ENCODE results near the gene LRRC28.

Gene LRRC28

GRCh38 chr15:99427210-99427609 is 175.9 kb downstream of the LRRC28 start:
- Histone ChIP-seq H3K4me2 (ENCODE audit: low read length) (no peak overlapping the region), H3K9ac (ENCODE audit: low read depth, low read length) (no peak overlapping the region), H3K27me3 (ENCODE audit: control insufficient read depth, insufficient read depth, low read length) (no peaks in the 10 kb centered on the region), H3K4me3 (ENCODE audit: low read length) (no peak overlapping the region), H3K9me3 (replicated peaks; ENCODE audit: low read length) (no peaks in the 10 kb centered on the region), H3K36me3 (ENCODE audit: insufficient read depth, low read length) (no peaks in the 10 kb centered on the region), H3K4me1 (ENCODE audit: control insufficient read depth, insufficient read depth, low read length) (peaks cover 16% of the 10 kb centered on the region)

GRCh38 chr15:99427668-99428361 is 176.5 kb downstream of the LRRC28 start:
- no peaks in the 10 kb centered on the region for H3K9me3 ChIP-seq (replicated peaks; ENCODE audit: low read length)
- H3K9ac ChIP-seq (ENCODE audit: low read depth, low read length) = no peak overlapping the region
- H3K4me2 ChIP-seq (ENCODE audit: low read length) = no peak overlapping the region
- H3K4me1 ChIP-seq (ENCODE audit: control insufficient read depth, insufficient read depth, low read length) = peaks cover 17% of the 10 kb centered on the region
- H3K36me3 ChIP-seq (ENCODE audit: insufficient read depth, low read length) = no peaks in the 10 kb centered on the region
- H3K27me3 ChIP-seq (ENCODE audit: control insufficient read depth, insufficient read depth, low read length) = no peaks in the 10 kb centered on the region
- H3K4me3 ChIP-seq (ENCODE audit: low read length) = no peak overlapping the region

- H3K4me1 ChIP-seq (ENCODE audit: control insufficient read depth, insufficient read depth, low read length) = peaks cover 20% of the 10 kb centered on the region
- no peaks in the 10 kb centered on the region for H3K27me3 ChIP-seq (ENCODE audit: control insufficient read depth, insufficient read depth, low read length)
- H3K9me3 ChIP-seq (replicated peaks; ENCODE audit: low read length) = no peaks in the 10 kb centered on the region
- no peak overlapping the region for H3K9ac ChIP-seq (ENCODE audit: low read depth, low read length)
- H3K36me3 ChIP-seq (ENCODE audit: insufficient read depth, low read length) = no peaks in the 10 kb centered on the region
- H3K4me3 ChIP-seq (ENCODE audit: low read length) = no peak overlapping the region
- no peak overlapping the region for H3K4me2 ChIP-seq (ENCODE audit: low read length)
Observed at GRCh38 chr15:99429681-99430081, 178.4 kb downstream of the LRRC28 start.

GRCh38 chr15:99430881-99431401 is 179.7 kb downstream of the LRRC28 start:
- Histone ChIP-seq H3K4me1 (ENCODE audit: control insufficient read depth, insufficient read depth, low read length) (peaks cover 17% of the 10 kb centered on the region), H3K9me3 (replicated peaks; ENCODE audit: low read length) (no peaks in the 10 kb centered on the region), H3K4me2 (ENCODE audit: low read length) (no peak overlapping the region), H3K36me3 (ENCODE audit: insufficient read depth, low read length) (no peaks in the 10 kb centered on the region), H3K9ac (ENCODE audit: low read depth, low read length) (no peak overlapping the region), H3K4me3 (ENCODE audit: low read length) (no peak overlapping the region), H3K27me3 (ENCODE audit: control insufficient read depth, insufficient read depth, low read length) (no peaks in the 10 kb centered on the region)

GRCh38 chr15:99431661-99432091 is 180.4 kb downstream of the LRRC28 start:
- Histone ChIP-seq H3K4me1 (ENCODE audit: control insufficient read depth, insufficient read depth, low read length) (peaks cover 19% of the 10 kb centered on the region), H3K4me2 (ENCODE audit: low read length) (no peak overlapping the region), H3K9ac (ENCODE audit: low read depth, low read length) (no peak overlapping the region), H3K36me3 (ENCODE audit: insufficient read depth, low read length) (no peaks in the 10 kb centered on the region), H3K9me3 (replicated peaks; ENCODE audit: low read length) (no peaks in the 10 kb centered on the region), H3K4me3 (ENCODE audit: low read length) (no peak overlapping the region), H3K27me3 (ENCODE audit: control insufficient read depth, insufficient read depth, low read length) (no peaks in the 10 kb centered on the region)

GRCh38 chr15:99432271-99433025 is 181.2 kb downstream of the LRRC28 start:
- no peaks in the 10 kb centered on the region for H3K27me3 ChIP-seq (ENCODE audit: control insufficient read depth, insufficient read depth, low read length)
- peak overlapping the region; percentile 50 for H3K9ac ChIP-seq (ENCODE audit: low read depth, low read length)

GRCh38 chr15:99433026-99433756 is 181.9 kb downstream of the LRRC28 start:
- Histone ChIP-seq H3K9me3 (replicated peaks; ENCODE audit: low read length) (no peaks in the 10 kb centered on the region), H3K4me2 (ENCODE audit: low read length) (no peak overlapping the region), H3K36me3 (ENCODE audit: insufficient read depth, low read length) (no peaks in the 10 kb centered on the region), H3K9ac (ENCODE audit: low read depth, low read length) (peak overlapping the region; percentile 50), H3K4me1 (ENCODE audit: control insufficient read depth, insufficient read depth, low read length) (peaks cover 23% of the 10 kb centered on the region), H3K4me3 (ENCODE audit: low read length) (no peak overlapping the region), H3K27me3 (ENCODE audit: control insufficient read depth, insufficient read depth, low read length) (no peaks in the 10 kb centered on the region)

More at GRCh38 chr15:99432271-99433025, 181.2 kb downstream of the LRRC28 start:
- H3K4me3 ChIP-seq (ENCODE audit: low read length) = no peak overlapping the region
- H3K36me3 ChIP-seq (ENCODE audit: insufficient read depth, low read length) = no peaks in the 10 kb centered on the region
- H3K9me3 ChIP-seq (replicated peaks; ENCODE audit: low read length) = no peaks in the 10 kb centered on the region
- peaks cover 21% of the 10 kb centered on the region for H3K4me1 ChIP-seq (ENCODE audit: control insufficient read depth, insufficient read depth, low read length)
- no peak overlapping the region for H3K4me2 ChIP-seq (ENCODE audit: low read length)

- H3K27me3 ChIP-seq (ENCODE audit: control insufficient read depth, insufficient read depth, low read length) = no peaks in the 10 kb centered on the region
- H3K9ac ChIP-seq (ENCODE audit: low read depth, low read length) = no peak overlapping the region
- no peak overlapping the region for H3K4me2 ChIP-seq (ENCODE audit: low read length)
- H3K4me3 ChIP-seq (ENCODE audit: low read length) = no peak overlapping the region
- H3K4me1 ChIP-seq (ENCODE audit: control insufficient read depth, insufficient read depth, low read length) = peaks cover 23% of the 10 kb centered on the region
- H3K36me3 ChIP-seq (ENCODE audit: insufficient read depth, low read length) = no peaks in the 10 kb centered on the region
- H3K9me3 ChIP-seq (replicated peaks; ENCODE audit: low read length) = no peaks in the 10 kb centered on the region
Observed at GRCh38 chr15:99433757-99434450, 182.6 kb downstream of the LRRC28 start.

GRCh38 chr15:99434506-99435112 is 183.3 kb downstream of the LRRC28 start:
- Histone ChIP-seq H3K27me3 (ENCODE audit: control insufficient read depth, insufficient read depth, low read length) (no peaks in the 10 kb centered on the region), H3K9ac (ENCODE audit: low read depth, low read length) (no peak overlapping the region), H3K4me2 (ENCODE audit: low read length) (no peak overlapping the region), H3K4me3 (ENCODE audit: low read length) (no peak overlapping the region), H3K9me3 (replicated peaks; ENCODE audit: low read length) (no peaks in the 10 kb centered on the region), H3K36me3 (ENCODE audit: insufficient read depth, low read length) (no peaks in the 10 kb centered on the region), H3K4me1 (ENCODE audit: control insufficient read depth, insufficient read depth, low read length) (peaks cover 23% of the 10 kb centered on the region)

- no peak overlapping the region for H3K4me3 ChIP-seq (ENCODE audit: low read length)
- H3K9ac ChIP-seq (ENCODE audit: low read depth, low read length) = peak overlapping the region; percentile 14
- no peaks in the 10 kb centered on the region for H3K9me3 ChIP-seq (replicated peaks; ENCODE audit: low read length)
- peaks cover 23% of the 10 kb centered on the region for H3K4me1 ChIP-seq (ENCODE audit: control insufficient read depth, insufficient read depth, low read length)
- no peak overlapping the region for H3K4me2 ChIP-seq (ENCODE audit: low read length)
- H3K27me3 ChIP-seq (ENCODE audit: control insufficient read depth, insufficient read depth, low read length) = no peaks in the 10 kb centered on the region
- no peaks in the 10 kb centered on the region for H3K36me3 ChIP-seq (ENCODE audit: insufficient read depth, low read length)
Observed at GRCh38 chr15:99435113-99435695, 183.9 kb downstream of the LRRC28 start.

All from skeletal muscle satellite cell (primary cell).